H9 (cell line): ENCODE data around the gene NKD1. TPM values are rescaled to one million over a fixed set of nuclear protein-coding genes. Genes with fewer than 3 reads are reported as not detected.

Experiments used
- DNase-seq: peaks from one replicate; pipeline ENCODE4 v3.0.0-alpha.2; 2017
- H2AFZ ChIP-seq: one replicate; pipeline ENCODE4 v1.6.1; 2013; ENCODE audit warnings: mild to moderate bottlenecking, low read length, control low read depth, moderate library complexity
- H2AK5ac ChIP-seq: 2 replicates; pipeline ENCODE4 v1.6.1; 2013; ENCODE audit warnings: low read length, control low read depth, mixed read lengths; ENCODE audit not compliant: insufficient read length
- H2BK120ac ChIP-seq: one replicate; pipeline ENCODE4 v1.6.1; 2013; ENCODE audit warnings: low read depth, mild to moderate bottlenecking, low read length, control low read depth, inconsistent platforms; ENCODE audit not compliant: poor library complexity, severe bottlenecking
- H2BK12ac ChIP-seq: 2 replicates; pipeline ENCODE4 v1.6.1; 2013; ENCODE audit warnings: low read length, control low read depth, mixed read lengths, low read depth; ENCODE audit not compliant: insufficient read length
- H2BK15ac ChIP-seq: 2 replicates; pipeline ENCODE4 v1.6.1; 2013; ENCODE audit warnings: low read depth, low read length, control low read depth
- H2BK20ac ChIP-seq: one replicate; pipeline ENCODE4 v1.6.1; 2013; ENCODE audit warnings: low read depth, mild to moderate bottlenecking, low read length, control low read depth, inconsistent platforms; ENCODE audit not compliant: poor library complexity, severe bottlenecking
- H2BK5ac ChIP-seq: 2 replicates; pipeline ENCODE4 v1.6.1; 2013; ENCODE audit warnings: low read length, control low read depth, mixed read lengths; ENCODE audit not compliant: insufficient read length
- H3K14ac ChIP-seq: 2 replicates; pipeline ENCODE4 v1.6.1; 2013; ENCODE audit warnings: low read length, control low read depth; ENCODE audit not compliant: insufficient read depth
- H3K18ac ChIP-seq: 2 replicates; pipeline ENCODE4 v1.6.1; 2013; ENCODE audit warnings: low read depth, mild to moderate bottlenecking, mixed read lengths, low read length, control low read depth; ENCODE audit not compliant: insufficient read length
- H3K23ac ChIP-seq: 2 replicates; pipeline ENCODE4 v1.6.1; 2013; ENCODE audit warnings: low read length, control low read depth, mixed read lengths, low read depth; ENCODE audit not compliant: insufficient read length
- H3K23me2 ChIP-seq: 2 replicates; pipeline ENCODE4 v1.6.1; 2013; ENCODE audit warnings: low read depth, mild to moderate bottlenecking, mixed read lengths, low read length, control low read depth; ENCODE audit not compliant: insufficient read length, poor library complexity, severe bottlenecking
- H3K27ac ChIP-seq: 2 replicates; pipeline ENCODE4 v1.5.1; 2013; ENCODE audit warnings: low read length, control low read depth, mixed read lengths, low read depth; ENCODE audit not compliant: insufficient read length
- H3K27me3 ChIP-seq: 2 replicates; pipeline ENCODE4 v1.6.1; 2013; ENCODE audit warnings: low read length, control low read depth, inconsistent platforms; ENCODE audit not compliant: insufficient read depth
- H3K4ac ChIP-seq: 2 replicates; pipeline ENCODE4 v1.6.1; 2013; ENCODE audit warnings: low read depth, mild to moderate bottlenecking, control low read depth, inconsistent platforms, low read length, moderate library complexity
- H3K4me1 ChIP-seq: 2 replicates; pipeline ENCODE4 v1.6.1; 2013; ENCODE audit warnings: low read length, control low read depth, inconsistent platforms; ENCODE audit not compliant: insufficient read depth
- H3K4me2 ChIP-seq: 2 replicates; pipeline ENCODE4 v1.6.1; 2013; ENCODE audit warnings: low read length, control low read depth, mixed read lengths; ENCODE audit not compliant: insufficient read length, insufficient read depth
- H3K56ac ChIP-seq: 2 replicates; pipeline ENCODE4 v1.6.1; 2013; ENCODE audit warnings: low read depth, mild to moderate bottlenecking, mixed read lengths, low read length, control low read depth; ENCODE audit not compliant: insufficient read length
- H3K79me1 ChIP-seq: 2 replicates; pipeline ENCODE4 v1.6.1; 2013; ENCODE audit warnings: low read depth, mild to moderate bottlenecking, moderate library complexity, low read length, control low read depth, inconsistent platforms; ENCODE audit not compliant: insufficient read depth, poor library complexity, severe bottlenecking
- H3K79me2 ChIP-seq: 2 replicates; pipeline ENCODE4 v1.6.1; 2013; ENCODE audit warnings: low read length, control low read depth, inconsistent platforms; ENCODE audit not compliant: insufficient read depth
- H3K9ac ChIP-seq: 2 replicates; pipeline ENCODE4 v1.6.1; 2013; ENCODE audit warnings: low read length, control low read depth, mixed read lengths; ENCODE audit not compliant: insufficient read length; ENCODE audit errors: extremely low read depth
- H3K9me3 ChIP-seq: one replicate; pipeline ENCODE4 v1.6.1; 2013; ENCODE audit warnings: low read depth, low read length, inconsistent platforms; ENCODE audit not compliant: control insufficient read depth
- H3T11ph ChIP-seq: one replicate; pipeline ENCODE4 v1.6.1; 2013; ENCODE audit warnings: mild to moderate bottlenecking, low read length, control low read depth, inconsistent platforms
- H4K20me1 ChIP-seq: one replicate; pipeline ENCODE4 v1.6.1; 2013; ENCODE audit not compliant: control insufficient read depth, insufficient read length, insufficient read depth
- H4K5ac ChIP-seq: 2 replicates; pipeline ENCODE4 v1.6.1; 2013; ENCODE audit warnings: low read depth, mild to moderate bottlenecking, mixed read lengths, low read length, control low read depth; ENCODE audit not compliant: insufficient read length
- H4K8ac ChIP-seq: replicated peaks from 2 replicates; pipeline ENCODE4 v1.6.1; 2013; ENCODE audit warnings: low read length, control low read depth, mixed read lengths, low read depth; ENCODE audit not compliant: insufficient read length
- H4K91ac ChIP-seq: 2 replicates; pipeline ENCODE4 v1.6.1; 2013; ENCODE audit warnings: low read depth, mild to moderate bottlenecking, moderate library complexity, mixed read lengths, low read length, control low read depth; ENCODE audit not compliant: insufficient read length
- H3K27ac Mint-ChIP-seq, 3 experiments: 2 replicates in 2 of 3; 3 replicates in 1 of 3; pipeline ENCODE4 v1.8.0; 2020 to 2021; ENCODE audit warnings: mixed read lengths in 3 of 3, mild to moderate bottlenecking in 1 of 3, moderate library complexity in 1 of 3
- H3K27me3 Mint-ChIP-seq: 2 replicates; pipeline ENCODE4 v1.8.0; 2021; ENCODE audit warnings: low read depth, mild to moderate bottlenecking, moderate library complexity, mixed read lengths
- H3K36me3 Mint-ChIP-seq, 3 experiments: 2 replicates in 2 of 3; 3 replicates in 1 of 3; pipeline ENCODE4 v1.8.0; 2020 to 2021; ENCODE audit warnings: low read depth in 3 of 3, mixed read lengths in 3 of 3; ENCODE audit not compliant: insufficient read depth in 1 of 3
- H3K4me1 Mint-ChIP-seq, 2 experiments: 2 replicates each; pipeline ENCODE4 v1.8.0; 2020; ENCODE audit warnings: mixed read lengths in 2 of 2
- H3K4me3 Mint-ChIP-seq, 2 experiments: 2 replicates in 1 of 2; 3 replicates in 1 of 2; pipeline ENCODE4 v1.8.0; 2020 to 2021; ENCODE audit warnings: mild to moderate bottlenecking in 2 of 2, mixed read lengths in 2 of 2, moderate library complexity in 1 of 2
- H3K9me3 Mint-ChIP-seq, 2 experiments: 2 replicates in 1 of 2; 3 replicates in 1 of 2; pipeline ENCODE4 v1.8.0; 2020; ENCODE audit warnings: mild to moderate bottlenecking in 2 of 2, mixed read lengths in 2 of 2, moderate library complexity in 1 of 2
- CTCF ChIP-seq: fragments of 200-600 bp; sonication (generic); conservative IDR thresholded peaks from 3 replicates; pipeline ENCODE4 v1.8.0; 2021; ENCODE audit warnings: antibody characterized with exemption, mild to moderate bottlenecking
- WGBS: extraction: QIAGEN DNeasy Blood & Tissue Kit; methylation state at CpG from one replicate; pipeline ENCODE4 v1.1.7; 2013; ENCODE audit warnings: missing lambda C conversion rate, low lambda C conversion rate, mixed read lengths; ENCODE audit not compliant: insufficient read length; ENCODE audit errors: extremely low coverage; 5-methylcytosine and 5-hydroxymethylcytosine counted together
- total RNA-seq: library from RNA; stranded (reverse); gene quantifications from 2 replicates; pipeline ENCODE4 v1.2.1, GENCODE V29; 2021

The NKD1 gene
- total RNA-seq, 1 experiment from 2014 or later, result 1.9 TPM

GRCh38 chr16:50559804-50560514 lies 11.8 kb downstream of the NKD1 start:
- H3K23ac ChIP-seq, result no peak overlapping the region
- H3K14ac ChIP-seq, result no peak overlapping the region
- no peak overlapping the region for H2BK12ac ChIP-seq
- no peak overlapping the region for H4K91ac ChIP-seq
- H4K5ac ChIP-seq, result no peak overlapping the region
- no peak overlapping the region for H3K9ac ChIP-seq
- Mint-ChIP-seq H3K27me3 (no peaks in the 10 kb centered on the region), H3K9me3 (peaks cover 6 to 7% of the 10 kb centered on the region in 2 experiments; a peak in 4 of 5 replicates), H3K4me3 (no peak overlapping the region), H3K27ac (no peak overlapping the region; a peak in 2 of 7 replicates), H3K36me3 (peaks cover 6 to 23% (median 13%) of the 10 kb centered on the region in 3 experiments), H3K4me1 (peaks cover 4% of the 10 kb centered on the region in 2 experiments; a peak in 3 of 4 replicates)
- no peak overlapping the region for H3K4ac ChIP-seq
- H3K79me2 ChIP-seq, result no peaks in the 10 kb centered on the region
- H2BK120ac ChIP-seq, result no peak overlapping the region
- no peak overlapping the region for H2AFZ ChIP-seq
- no peaks in the 10 kb centered on the region for H3K79me1 ChIP-seq
- no peaks in the 10 kb centered on the region for H3K4me1 ChIP-seq
- no peak overlapping the region for H2BK5ac ChIP-seq
- WGBS, result no CpG with 5 or more reads among the region's 13 CpGs
- H3K23me2 ChIP-seq, result no peaks in the 10 kb centered on the region
- DNase-seq, result no peak
- H3K18ac ChIP-seq, result no peak overlapping the region
- no peak overlapping the region for H3K56ac ChIP-seq
- no peaks in the 10 kb centered on the region for H3K9me3 ChIP-seq
- H3K27me3 ChIP-seq, result no peaks in the 10 kb centered on the region
- TF ChIP-seq CTCF, result no peak
- no peak overlapping the region for H3T11ph ChIP-seq
- no peak overlapping the region for H2BK20ac ChIP-seq
- no peak overlapping the region for H3K27ac ChIP-seq
- H3K4me2 ChIP-seq, result no peak overlapping the region
- H2BK15ac ChIP-seq, result no peak overlapping the region
- no peak overlapping the region for H2AK5ac ChIP-seq
- H4K8ac ChIP-seq, result no peak overlapping the region
- H4K20me1 ChIP-seq, result no peaks in the 10 kb centered on the region
